PC-9 (cell line): ENCODE measurements around the gene ZNF362. TPM values are rescaled to one million over a fixed set of nuclear protein-coding genes. Genes with fewer than 3 reads are reported as not detected.

ENCODE experiments used
- BruUV-seq: library from RNA; stranded (reverse); fragments of 400-500 nt; replicated peaks from 2 replicates; lab custom pipeline; 2021; lab: Mats Ljungman, UMichigan
- CTCF ChIA-PET: fragments of 300-600 bp; sonication (Branson Sonifier 250); formaldehyde crosslinking; loops from one replicate; lab custom pipeline; 2022; ENCODE audit warnings: antibody characterized with exemption; lab: Charles Lee
- POLR2A ChIA-PET: fragments of 300-600 bp; sonication (Branson Sonifier 250); formaldehyde crosslinking; loops from one replicate; lab custom pipeline; 2022; ENCODE audit warnings: antibody characterized with exemption; ENCODE audit not compliant: unreplicated experiment; lab: Charles Lee
- DNase-seq, 2 experiments: peaks; one replicate each; pipeline versions ENCODE4 v3.0.0 to v3.0.0-alpha.2; 2015 to 2022; ENCODE audit warnings: mixed read lengths in 1 of 2
- H2AFZ ChIP-seq: fragments of 200-600 bp; sonication (generic); 2 replicates; pipeline ENCODE4 v1.8.1; 2017; ENCODE audit warnings: antibody characterized with exemption
- H3F3A ChIP-seq: fragments of 200-600 bp; sonication (generic); 2 replicates; pipeline ENCODE4 v1.8.1; 2017; ENCODE audit warnings: antibody characterized with exemption, mild to moderate bottlenecking, low read depth; ENCODE audit not compliant: insufficient read depth
- H3K27ac ChIP-seq: fragments of 200-600 bp; sonication (generic); 2 replicates; pipeline ENCODE4 v1.6.1; 2016; ENCODE audit warnings: mixed run types
- H3K27me3 ChIP-seq: fragments of 200-600 bp; sonication (generic); 2 replicates; pipeline ENCODE4 v1.6.1; 2016; ENCODE audit warnings: low read depth, mixed run types; ENCODE audit not compliant: insufficient read depth
- H3K36me3 ChIP-seq: fragments of 200-600 bp; sonication (generic); 2 replicates; pipeline ENCODE4 v1.6.1; 2016; ENCODE audit warnings: low read depth, mixed run types
- H3K4me1 ChIP-seq: fragments of 200-600 bp; sonication (generic); replicated peaks from 2 replicates; pipeline ENCODE4 v1.6.1; 2016; ENCODE audit warnings: mixed run types; ENCODE audit not compliant: insufficient read depth
- H3K4me2 ChIP-seq: fragments of 200-600 bp; sonication (generic); 2 replicates; pipeline ENCODE4 v1.6.1; 2017; ENCODE audit warnings: mixed run types
- H3K4me3 ChIP-seq: fragments of 200-600 bp; sonication (generic); 2 replicates; pipeline ENCODE4 v1.6.1; 2016; ENCODE audit warnings: mixed run types
- H3K79me2 ChIP-seq: fragments of 200-600 bp; sonication (generic); 2 replicates; pipeline ENCODE4 v1.6.1; 2017; ENCODE audit warnings: low read depth, mixed run types
- H3K9me2 ChIP-seq: fragments of 200-600 bp; sonication (generic); 2 replicates; pipeline ENCODE4 v1.8.1; 2017; ENCODE audit warnings: mild to moderate bottlenecking; ENCODE audit not compliant: insufficient read depth
- H3K9me3 ChIP-seq: fragments of 200-600 bp; sonication (generic); 2 replicates; pipeline ENCODE4 v1.8.1; 2016; ENCODE audit warnings: low read depth; ENCODE audit not compliant: insufficient read depth
- H4K20me1 ChIP-seq: fragments of 200-600 bp; sonication (generic); 2 replicates; pipeline ENCODE4 v1.8.1; 2017; ENCODE audit not compliant: insufficient read depth
- EZH2 ChIP-seq: fragments of 200-600 bp; sonication (generic); IDR thresholded peaks from 2 replicates; pipeline ENCODE4 v1.8.0; 2017; ENCODE audit warnings: antibody characterized with exemption, low read depth
- intact Hi-C: fragments of 100-400 bp; cut with micrococcal nuclease; formaldehyde crosslinking; loops from one replicate; pipeline ENCODE4 v1.10.0; 2022; ENCODE audit not compliant: unreplicated experiment
- total RNA-seq: library from RNA; stranded (reverse); gene quantifications from 2 replicates; pipeline ENCODE4 v1.2.3, GENCODE V29; 2021
- TF ChIP-seq, protein P1 (sequence below): fragments of 200-600 bp; sonication (generic); conservative IDR thresholded peaks from 2 replicates; pipeline ENCODE4 v1.6.1; 2017; ENCODE audit warnings: mixed run types, antibody characterized with exemption, mild to moderate bottlenecking, moderate library complexity

Gene ZNF362
- total RNA-seq, 1 experiment from 2014 or later = 33.1 TPM

DNA sequence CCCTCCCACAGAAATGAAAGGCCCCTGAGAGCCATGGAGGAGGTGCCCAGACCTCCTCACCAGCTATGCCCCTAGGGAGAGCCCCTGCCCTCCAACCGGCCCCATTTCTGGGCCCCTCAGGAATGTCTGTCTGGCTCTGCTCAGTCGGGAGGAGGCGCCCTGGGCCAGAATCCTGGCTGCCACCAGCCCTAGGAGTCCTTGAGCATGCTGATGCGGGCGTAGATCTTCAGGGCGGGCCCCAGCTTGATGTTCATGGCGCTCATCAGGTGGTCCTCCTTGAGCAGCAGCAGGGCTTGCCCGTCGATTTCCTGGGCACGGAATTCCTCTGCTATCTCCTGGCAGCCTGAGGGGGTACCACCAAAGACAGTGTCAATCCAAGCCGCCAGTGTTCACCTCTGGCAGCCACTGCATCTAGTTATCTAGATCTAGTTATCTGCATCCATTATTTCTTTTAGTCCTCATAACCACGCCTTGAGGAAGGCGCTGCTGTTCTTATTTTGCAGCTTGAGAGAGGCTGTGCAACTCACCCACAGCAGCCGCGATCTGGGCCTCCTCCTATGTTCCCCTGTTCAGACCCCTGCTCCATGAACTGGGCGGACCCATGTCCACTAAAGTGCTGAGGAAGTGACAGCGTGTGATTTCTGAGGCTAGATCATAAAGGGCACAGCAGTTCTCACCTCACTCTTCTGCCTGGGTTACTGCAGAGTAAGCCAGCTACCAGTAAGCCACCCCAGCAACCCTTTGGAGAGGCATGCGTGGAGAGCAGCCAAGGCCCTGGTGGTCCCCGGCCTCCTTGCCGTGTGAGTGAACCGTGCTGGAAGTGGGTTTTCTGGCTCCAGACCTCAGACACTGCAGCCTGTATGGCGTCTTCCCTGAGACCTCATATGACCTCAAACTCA, 68.6 kb downstream of the ZNF362 start:
- Histone ChIP-seq H3F3A (peaks cover 66% of the 10 kb centered on the region; the same call in 1 of the 2 replicates), H3K9me2 (no peaks in the 10 kb centered on the region), H3K27ac (no peak overlapping the region), H3K4me3 (no peak overlapping the region), H2AFZ (no peak overlapping the region), H3K4me2 (no peak overlapping the region), H3K79me2 (no peaks in the 10 kb centered on the region), H3K4me1 (0 out of 2 replicates have a peak, but pooled peaks cover 4% of the 10 kb centered on the region), H3K36me3 (peaks cover 53% of the 10 kb centered on the region), H3K9me3 (no peaks in the 10 kb centered on the region), H4K20me1 (peaks cover 35% of the 10 kb centered on the region), H3K27me3 (no peaks in the 10 kb centered on the region)
- DNase-seq = no peak
- TF ChIP-seq, protein P1, sequence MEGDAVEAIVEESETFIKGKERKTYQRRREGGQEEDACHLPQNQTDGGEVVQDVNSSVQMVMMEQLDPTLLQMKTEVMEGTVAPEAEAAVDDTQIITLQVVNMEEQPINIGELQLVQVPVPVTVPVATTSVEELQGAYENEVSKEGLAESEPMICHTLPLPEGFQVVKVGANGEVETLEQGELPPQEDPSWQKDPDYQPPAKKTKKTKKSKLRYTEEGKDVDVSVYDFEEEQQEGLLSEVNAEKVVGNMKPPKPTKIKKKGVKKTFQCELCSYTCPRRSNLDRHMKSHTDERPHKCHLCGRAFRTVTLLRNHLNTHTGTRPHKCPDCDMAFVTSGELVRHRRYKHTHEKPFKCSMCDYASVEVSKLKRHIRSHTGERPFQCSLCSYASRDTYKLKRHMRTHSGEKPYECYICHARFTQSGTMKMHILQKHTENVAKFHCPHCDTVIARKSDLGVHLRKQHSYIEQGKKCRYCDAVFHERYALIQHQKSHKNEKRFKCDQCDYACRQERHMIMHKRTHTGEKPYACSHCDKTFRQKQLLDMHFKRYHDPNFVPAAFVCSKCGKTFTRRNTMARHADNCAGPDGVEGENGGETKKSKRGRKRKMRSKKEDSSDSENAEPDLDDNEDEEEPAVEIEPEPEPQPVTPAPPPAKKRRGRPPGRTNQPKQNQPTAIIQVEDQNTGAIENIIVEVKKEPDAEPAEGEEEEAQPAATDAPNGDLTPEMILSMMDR = no peak
- TF ChIP-seq EZH2 = no peak
- intact Hi-C loops = no loop called here
- POLR2A ChIA-PET = no interaction called here
- CTCF ChIA-PET = no interaction called here
- BruUV-seq = no TSS peak

GRCh38 chr1:33326785-33327184, 70.5 kb downstream of the ZNF362 start:
- no peaks in the 10 kb centered on the region for H3K9me2 ChIP-seq
- no peak overlapping the region for H2AFZ ChIP-seq
- no peaks in the 10 kb centered on the region for H3K79me2 ChIP-seq
- POLR2A ChIA-PET = no interaction called here
- peaks cover 47% of the 10 kb centered on the region for H4K20me1 ChIP-seq
- 0 out of 2 replicates have a peak, but pooled peaks cover 4% of the 10 kb centered on the region for H3K4me1 ChIP-seq
- H3K4me3 ChIP-seq = no peak overlapping the region
- peaks cover 66% of the 10 kb centered on the region for H3K36me3 ChIP-seq
- H3K4me2 ChIP-seq = no peak overlapping the region
- TF ChIP-seq, protein P1 = no peak
- no peak for TF ChIP-seq EZH2
- H3K9me3 ChIP-seq = no peaks in the 10 kb centered on the region
- no TSS peak for BruUV-seq
- CTCF ChIA-PET = no interaction called here
- intact Hi-C loops = no loop called here
- no peaks in the 10 kb centered on the region for H3K27me3 ChIP-seq
- peaks cover 71% of the 10 kb centered on the region; the same call in 1 of the 2 replicates for H3F3A ChIP-seq
- no peak for DNase-seq
- H3K27ac ChIP-seq = no peak overlapping the region

DNA sequence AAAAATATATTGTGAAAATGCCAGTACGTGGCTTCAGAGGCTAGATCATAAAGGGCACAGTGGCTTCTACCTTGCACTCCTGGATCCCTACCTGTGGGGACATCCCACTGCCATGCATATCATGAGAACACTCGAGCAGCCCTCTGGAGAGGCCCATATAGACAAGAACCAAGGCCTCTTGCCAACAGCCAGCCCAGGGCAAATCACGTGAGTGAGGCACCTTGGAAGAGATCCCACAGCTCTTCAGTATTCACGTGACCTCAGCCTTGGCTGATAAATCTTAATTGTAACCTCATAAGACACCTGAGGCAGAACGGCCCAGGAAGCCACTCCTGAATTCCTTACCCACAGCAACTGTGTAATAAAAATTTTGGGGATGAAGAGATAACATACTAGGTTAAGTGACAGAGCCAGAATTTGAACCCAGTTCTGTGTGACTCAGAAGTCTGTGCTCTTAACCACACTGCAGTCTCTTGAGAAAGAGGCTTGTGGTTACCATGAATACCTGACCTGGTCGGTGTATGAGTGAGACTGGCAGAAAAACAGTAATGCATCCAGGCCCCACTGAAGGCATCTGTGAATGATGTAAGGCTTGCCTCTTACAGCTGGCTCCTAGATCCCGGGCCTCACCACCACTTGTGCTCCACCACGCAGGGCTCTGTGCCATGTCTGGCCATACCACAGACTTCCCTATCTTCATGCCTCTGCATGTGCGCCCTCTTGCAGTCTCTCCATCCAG, 71.5 kb downstream of the ZNF362 start:
- Histone ChIP-seq H3K9me3 (no peaks in the 10 kb centered on the region), H4K20me1 (peaks cover 52% of the 10 kb centered on the region), H3K36me3 (peaks cover 76% of the 10 kb centered on the region), H3K4me1 (0 out of 2 replicates have a peak, but pooled peaks cover 4% of the 10 kb centered on the region), H3K9me2 (no peaks in the 10 kb centered on the region), H3F3A (peaks cover 63% of the 10 kb centered on the region; the same call in 1 of the 2 replicates), H3K79me2 (peaks cover 10% of the 10 kb centered on the region), H3K27ac (0 out of 2 replicates have a peak overlapping the region, but pooled peaks have one; percentile 23), H3K4me2 (no peak overlapping the region), H2AFZ (no peak overlapping the region), H3K4me3 (no peak overlapping the region), H3K27me3 (no peaks in the 10 kb centered on the region)
- TF ChIP-seq, protein P1 = no peak
- TF ChIP-seq EZH2 = no peak
- DNase-seq = peak in 1 of 2 experiments; percentile 76
- ChIA-PET CTCF (interaction anchor here (0.5 kb wide), 1 partner anchor 173 kb away, joined by 5 read pairs; no protein-coding TSS in a partner anchor), POLR2A (no interaction called here)
- BruUV-seq = no TSS peak
- intact Hi-C loops = no loop called here
